ENCODE results near the gene HTRA1.

Gene HTRA1
- total RNA-seq: 0 to 0.30 (median 0.04) reads per million in 4 donors

- DNase-seq: no peak
These were observed at the start of gene HTRA1 for GRCh38 chr10:122461367-122461728. Gene HTRA1 (plus strand): TSS chr10:122461553. CDS start chr10:122461653, 100 bp downstream.

DNA sequence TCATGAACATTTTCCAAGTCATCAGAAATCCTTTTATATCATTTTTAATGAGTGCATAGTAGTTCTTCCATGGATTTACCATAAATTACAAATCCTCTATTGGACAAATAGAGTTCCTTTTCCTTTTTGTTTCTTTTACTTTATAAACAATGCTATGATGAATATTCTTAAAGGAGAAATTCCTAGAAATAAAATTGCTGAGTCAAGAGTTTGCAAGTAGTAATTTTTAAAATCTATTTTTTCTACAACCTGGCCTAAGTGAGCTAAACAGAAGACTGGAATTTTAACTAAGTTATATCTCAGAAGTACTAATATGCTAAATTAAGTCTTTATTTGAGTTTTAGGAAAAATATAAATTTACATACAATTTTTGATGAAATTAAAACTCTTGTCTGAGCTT, 48.0 kb upstream of the HTRA1 start:
- no peak for DNase-seq

- no peak for DNase-seq
These were observed 43.7 kb upstream of the HTRA1 start for GRCh38 chr10:122417667-122418066.

DNA sequence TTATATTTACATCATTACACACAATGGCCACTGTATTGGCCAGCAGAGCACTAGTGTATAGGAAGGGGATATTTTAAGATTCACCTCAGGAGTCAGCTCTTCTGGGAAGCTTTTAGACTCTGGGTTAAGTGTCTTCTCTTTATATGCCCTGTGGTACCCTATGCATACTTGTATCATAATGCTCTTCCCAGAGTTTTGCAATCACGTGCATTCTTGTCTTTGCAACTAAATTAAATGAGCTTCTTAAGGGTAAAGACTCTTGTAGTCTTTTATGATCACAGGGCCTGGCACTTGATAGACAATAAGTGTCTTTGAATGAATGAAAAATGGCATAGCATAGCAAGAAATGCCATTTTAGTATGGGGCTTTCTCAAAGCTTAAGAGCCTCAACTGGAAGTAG, 42.3 kb upstream of the HTRA1 start:
- no peak for DNase-seq

DNA sequence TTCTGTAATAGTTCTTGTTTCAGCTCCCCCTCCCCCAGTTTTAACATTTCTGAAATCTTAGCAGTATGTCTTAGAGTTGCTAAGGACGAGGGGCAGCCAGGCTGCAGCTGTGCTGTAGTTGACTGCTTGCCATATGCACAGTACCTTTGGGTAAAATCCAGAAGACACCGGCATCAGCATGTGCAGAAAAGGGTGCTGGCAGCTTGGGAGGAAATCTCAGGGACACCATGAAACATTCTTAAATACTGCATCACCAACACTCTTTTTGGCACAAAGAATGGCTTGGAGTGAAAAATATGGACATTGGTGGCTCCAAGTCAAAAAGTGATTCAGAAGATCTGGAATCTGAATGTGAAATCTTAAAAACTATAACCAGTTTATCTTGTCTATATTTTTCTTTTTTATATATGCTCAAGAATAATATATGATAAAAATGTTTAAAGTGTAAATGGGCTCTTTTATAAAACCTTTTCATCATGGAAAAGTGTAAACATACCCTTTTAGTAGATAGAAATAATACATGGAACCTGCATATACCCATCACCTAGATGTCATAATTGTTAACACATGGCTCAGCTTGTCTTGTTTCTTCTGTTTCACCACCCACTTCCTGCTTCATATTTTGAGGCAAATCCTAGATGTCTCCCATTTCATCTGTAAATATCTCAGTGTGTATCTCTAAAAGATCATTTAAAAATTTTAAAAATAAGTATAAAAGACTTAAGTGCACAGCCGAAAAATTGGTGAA, 41.3 kb upstream of the HTRA1 start:
- DNase-seq: no peak

- DNase-seq: no peak
These were observed 40.7 kb upstream of the HTRA1 start for GRCh38 chr10:122420624-122421007.

DNA sequence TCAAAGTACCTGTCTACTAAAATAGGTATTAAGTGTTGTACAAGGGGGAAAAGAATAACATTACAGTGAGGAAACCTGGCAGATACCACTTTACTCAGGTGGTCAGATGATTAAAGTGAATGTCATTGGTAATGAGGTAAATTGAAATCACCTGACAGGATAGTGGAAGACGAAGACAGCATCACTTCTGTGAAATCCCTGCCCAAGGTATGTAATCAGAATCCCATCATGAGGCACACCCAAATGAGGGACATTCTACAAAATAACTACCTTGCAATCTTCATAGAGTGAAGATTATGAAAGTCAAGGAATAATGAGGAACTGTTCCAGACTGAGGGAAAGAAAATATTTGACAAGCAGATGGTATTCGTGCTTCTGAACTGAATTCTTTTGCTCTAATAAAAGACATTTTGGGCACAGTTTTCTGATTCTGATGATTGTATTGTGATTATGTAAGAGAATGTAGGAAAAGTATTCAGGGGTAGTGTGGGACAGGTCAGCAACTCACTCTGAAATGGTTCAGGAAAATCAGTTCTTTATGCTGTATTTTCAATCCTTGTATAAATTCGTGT, 40.2 kb upstream of the HTRA1 start:
- no peak for DNase-seq

DNA sequence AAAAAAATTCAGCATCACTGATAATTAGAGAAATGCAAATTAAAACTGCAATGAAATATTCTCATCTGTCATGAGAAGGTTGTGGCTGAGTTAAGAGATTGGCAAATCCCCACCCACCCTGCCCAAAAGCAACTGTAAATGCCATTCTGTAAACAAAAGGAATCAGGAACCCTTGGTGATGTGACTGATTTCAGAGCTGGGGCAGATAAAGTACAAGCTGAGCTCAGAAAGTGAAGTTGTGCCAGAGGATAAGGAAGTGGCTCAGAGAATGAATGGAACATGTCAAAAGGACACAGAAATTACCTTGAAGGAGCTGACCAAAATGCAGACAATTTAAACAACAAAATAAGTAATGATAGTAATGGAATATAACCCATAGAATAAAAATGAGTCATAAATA, 39.6 kb upstream of the HTRA1 start:
- DNase-seq: no peak

DNA sequence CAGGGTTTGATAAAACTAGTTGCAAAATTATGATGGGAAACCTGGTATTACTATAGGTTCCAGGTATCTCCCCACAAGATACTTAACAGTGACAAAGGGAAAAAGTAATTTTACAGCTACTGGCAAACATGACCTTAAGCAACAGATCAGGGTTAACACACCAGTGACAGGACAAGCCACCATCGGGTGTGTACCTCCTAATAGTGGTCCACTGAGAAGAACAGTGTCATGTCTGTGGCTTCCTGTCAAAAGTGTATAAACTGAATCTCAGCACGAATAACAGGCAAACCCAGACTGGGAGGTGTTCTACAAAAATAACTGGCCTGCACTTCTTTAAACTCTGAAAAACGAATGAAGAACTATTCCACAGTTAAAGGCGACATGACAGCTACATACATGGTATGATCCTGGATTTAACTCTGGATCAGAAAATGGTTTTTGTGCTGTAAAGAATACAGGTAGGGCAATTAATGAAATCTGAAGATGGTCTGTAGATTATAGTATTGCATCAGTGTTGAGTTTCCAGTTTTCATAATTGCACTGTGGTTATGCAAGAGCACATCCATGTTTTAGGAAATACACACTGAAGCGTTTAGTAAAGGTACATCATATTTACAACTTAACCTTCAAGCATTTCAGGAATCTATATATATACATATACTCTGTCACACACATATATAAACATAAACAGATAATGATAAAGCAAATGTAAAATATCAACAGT, 38.9 kb upstream of the HTRA1 start:
- no peak for DNase-seq

GRCh38 chr10:122424059-122424458, 37.3 kb upstream of the HTRA1 start:
- DNase-seq: no peak

- DNase-seq: no peak
These were observed 34.5 kb upstream of the HTRA1 start for GRCh38 chr10:122426829-122427228.

DNA sequence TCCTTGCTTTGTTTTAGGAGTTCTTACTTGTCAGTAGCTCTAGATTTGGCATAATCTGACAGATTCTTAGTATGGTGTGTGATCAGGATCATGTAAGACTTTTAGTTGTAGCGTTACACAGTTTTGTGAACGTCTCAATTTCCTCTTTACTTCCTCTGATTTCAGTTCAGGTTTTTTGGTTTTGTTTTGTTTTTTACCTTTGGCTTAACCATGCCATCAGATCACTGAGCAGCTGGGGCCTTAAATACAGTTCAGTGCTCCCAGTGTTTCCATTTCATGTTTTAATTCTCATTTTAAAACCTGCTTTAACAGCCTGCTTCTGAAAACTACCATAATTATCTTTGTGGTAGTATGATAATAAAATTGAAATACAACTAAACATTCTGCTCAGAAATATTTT, 34.1 kb upstream of the HTRA1 start:
- no peak for DNase-seq

DNA sequence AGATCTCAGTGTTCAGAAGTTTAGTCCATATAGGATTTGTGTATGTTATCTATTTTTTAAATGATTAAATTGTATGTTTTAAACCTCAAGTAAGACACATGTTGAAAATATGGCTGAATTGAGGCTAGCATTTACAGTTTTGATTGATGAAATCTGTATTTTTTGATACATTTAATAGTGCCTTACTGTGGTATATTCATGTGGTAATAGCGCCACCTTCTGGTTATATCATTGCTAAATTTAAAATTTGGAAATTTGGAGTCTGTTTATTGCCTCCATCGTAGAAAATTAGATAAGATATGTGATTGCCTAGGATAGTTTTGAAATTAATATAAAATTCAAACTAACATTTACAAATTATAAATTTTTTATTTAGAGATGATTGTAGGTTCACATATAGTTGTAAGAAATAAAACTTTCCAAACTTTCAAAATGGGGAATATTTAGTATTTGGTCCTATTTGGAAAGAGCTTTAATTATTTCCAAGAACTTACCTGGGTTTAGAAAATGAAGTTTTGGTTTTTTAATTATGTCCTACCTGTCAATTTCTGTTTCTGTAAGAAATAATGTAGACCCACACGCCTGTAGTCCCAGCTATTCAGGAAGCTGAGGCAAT, 26.0 kb upstream of the HTRA1 start:
- peak in 1 of 5 donors; percentile 27 for DNase-seq

GRCh38 chr10:122441961-122442360, 19.4 kb upstream of the HTRA1 start:
- DNase-seq: no peak

DNA sequence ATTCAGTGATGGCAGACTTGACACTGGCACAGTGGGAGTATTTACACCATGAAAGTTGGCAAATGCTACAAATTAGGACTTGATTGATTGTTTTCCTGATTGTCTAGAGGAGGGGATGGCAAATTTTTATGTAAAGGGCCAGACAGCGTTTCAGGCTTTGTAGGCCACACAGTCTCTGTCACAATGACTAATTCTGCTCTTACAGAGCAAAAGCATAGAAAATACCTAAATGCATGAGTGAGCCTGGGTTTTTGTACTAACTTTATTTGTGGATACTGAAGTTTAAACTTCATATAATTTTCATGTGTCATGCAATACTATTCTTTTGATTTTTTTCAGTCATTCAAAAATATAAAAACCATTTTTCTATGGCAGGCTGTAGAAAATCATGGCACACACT, 15.9 kb upstream of the HTRA1 start:
- DNase-seq: no peak

DNA sequence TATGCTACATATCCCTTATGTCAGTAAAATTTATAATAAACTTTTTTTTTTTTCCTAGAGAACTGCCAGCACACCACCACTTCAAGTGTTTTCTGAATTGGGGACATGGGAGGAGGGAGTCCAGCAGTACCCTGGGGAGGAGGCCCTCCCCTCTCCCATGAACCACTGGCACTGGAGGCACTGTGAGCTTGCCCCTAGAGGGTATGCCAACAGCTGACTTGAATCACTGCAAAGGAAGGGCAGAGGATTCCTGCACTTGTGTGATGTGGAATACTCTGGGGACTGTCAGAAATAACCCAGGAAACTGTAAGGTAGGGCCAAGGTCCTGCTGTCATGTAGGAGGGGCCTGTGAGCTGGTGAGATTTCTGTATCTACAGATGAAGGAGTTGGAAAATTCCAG, 15.4 kb upstream of the HTRA1 start:
- no peak for DNase-seq

GRCh38 chr10:122446668-122447423, 14.5 kb upstream of the HTRA1 start:
- DNase-seq: no peak

GRCh38 chr10:122448600-122448999, 12.8 kb upstream of the HTRA1 start:
- no peak for DNase-seq

- DNase-seq: no peak
These were observed 12.2 kb upstream of the HTRA1 start for GRCh38 chr10:122449153-122449552.

GRCh38 chr10:122450353-122450990, 10.9 kb upstream of the HTRA1 start:
- DNase-seq: no peak

GRCh38 chr10:122454071-122454470, 7.3 kb upstream of the HTRA1 start:
- DNase-seq: no peak

GRCh38 chr10:122454603-122455080, 6.7 kb upstream of the HTRA1 start, which contains the start of gene ARMS2:
Gene ARMS2 (plus strand): TSS chr10:122454653. CDS start chr10:122454728, 75 bp downstream.
- DNase-seq: no peak
